ENCODE measurements around the gene PLAAT1.

GRCh38 chr3:193301433-193301832 is 60.4 kb downstream of the PLAAT1 start:
- TF ChIP-seq CTCF (IDR thresholded peaks at IDR 0.05; ENCODE audit: borderline replicate concordance, extremely low read depth, low read length, poor library complexity, severe bottlenecking), result no peak
- no peak for TF ChIP-seq EZH2 (IDR thresholded peaks at IDR 0.05; ENCODE audit: borderline replicate concordance, low read depth, low read length, severe bottlenecking)

Measured in DND-41 (cell line).